HG02973 (cell line): ENCODE measurements around the gene TMEM94.

Experiments
- ATAC-seq: cut with Tn5 transposase; IDR thresholded peaks from one replicate; pipeline ENCODE4 v1.9.1; 2021; ENCODE audit warnings: moderate library complexity; ENCODE audit not compliant: unreplicated experiment

The TMEM94 gene

GRCh38 chr17:75524269-75524969 is 68.0 kb downstream of the TMEM94 start:
- no peak for ATAC-seq

GRCh38 chr17:75524970-75525805 is 68.8 kb downstream of the TMEM94 start, which contains the start of gene LLGL2:
Gene LLGL2, plus strand, starts transcription at chr17:75525697. Its CDS starts 17,730 bp downstream, at chr17:75543427.
- ATAC-seq: peak; percentile 66

DNA sequence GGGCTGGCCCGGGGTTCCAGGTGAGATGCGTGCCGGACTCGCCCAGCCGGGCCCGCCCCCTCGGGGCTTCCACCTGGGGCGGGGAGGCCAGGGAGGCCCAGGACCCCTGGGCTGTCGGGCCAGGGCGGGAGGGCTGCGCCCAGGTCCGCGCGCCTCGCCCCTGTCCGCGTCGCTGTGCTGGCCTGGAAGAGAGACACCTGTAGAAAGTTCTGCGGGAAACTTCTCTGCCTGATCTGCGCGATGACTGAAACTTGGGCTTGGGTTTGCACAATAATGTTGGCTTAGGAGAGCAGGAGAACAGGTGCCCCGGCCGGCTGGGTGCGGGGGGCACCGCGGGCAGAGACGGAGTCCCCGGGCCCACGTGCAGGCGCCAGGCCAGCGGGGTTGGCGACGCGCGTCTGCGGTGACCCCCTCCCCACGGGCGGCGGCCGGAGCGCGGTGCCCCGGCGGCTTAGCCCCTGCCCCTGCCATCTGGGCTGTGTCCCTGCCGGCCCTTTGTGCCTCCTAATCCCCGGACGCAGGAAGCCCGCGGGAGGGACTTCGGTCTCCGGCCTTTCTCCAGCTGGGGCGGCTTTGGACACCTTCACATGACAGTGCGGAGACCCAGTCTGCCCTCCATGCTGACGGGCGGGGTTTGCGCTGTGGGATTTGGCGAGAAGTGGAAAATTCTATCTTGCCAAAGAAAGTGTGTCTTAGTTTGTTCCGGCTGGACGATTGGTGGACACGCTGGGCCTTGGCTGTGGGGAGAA is 69.5 kb downstream of the TMEM94 start:
- ATAC-seq: no peak

GRCh38 chr17:75526555-75527270 is 70.3 kb downstream of the TMEM94 start:
- ATAC-seq: no peak

DNA sequence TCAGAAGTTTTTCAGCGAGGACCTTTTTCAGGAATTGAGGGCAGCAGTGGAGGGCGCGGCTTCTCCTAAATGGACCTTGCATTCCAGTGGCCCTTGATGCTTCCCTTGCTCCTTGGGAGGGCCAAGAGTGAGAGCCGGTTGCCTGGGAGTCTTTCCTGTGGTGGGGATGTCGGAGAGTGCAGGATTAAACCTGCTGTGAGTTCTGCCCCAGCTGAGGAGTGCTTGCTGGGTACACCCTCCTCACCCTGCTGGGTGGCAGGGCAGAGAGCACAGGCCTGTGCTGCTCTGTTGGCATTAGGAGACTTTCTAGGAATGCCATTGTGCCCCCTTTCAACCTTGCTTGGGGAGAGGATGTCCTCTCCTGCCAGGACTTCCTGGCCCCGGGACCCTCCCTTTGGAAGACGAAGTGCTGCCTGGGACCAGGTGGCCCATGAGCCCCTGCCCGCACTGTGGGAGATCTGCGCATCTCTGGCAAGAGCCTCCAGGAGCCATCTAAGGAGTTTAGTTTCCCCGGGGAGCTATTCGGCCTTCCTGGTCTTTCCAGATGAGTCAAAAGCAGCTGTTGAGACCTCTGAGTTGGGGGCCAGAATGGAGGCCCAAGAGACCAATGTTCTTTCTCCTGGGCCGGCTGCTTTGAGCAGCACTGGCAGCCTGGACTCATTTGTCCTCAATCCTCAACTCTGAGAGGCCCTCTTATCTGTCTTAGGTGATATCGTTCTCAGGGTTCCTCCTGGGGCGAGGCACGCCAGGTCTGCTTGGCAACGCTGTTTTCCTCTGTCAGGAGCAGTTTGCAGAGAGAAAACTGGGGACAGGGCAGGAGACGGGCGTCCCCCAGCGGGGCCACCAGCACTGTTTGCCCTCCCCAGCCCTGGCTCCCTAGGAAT is 74.6 kb downstream of the TMEM94 start:
- no peak for ATAC-seq

DNA sequence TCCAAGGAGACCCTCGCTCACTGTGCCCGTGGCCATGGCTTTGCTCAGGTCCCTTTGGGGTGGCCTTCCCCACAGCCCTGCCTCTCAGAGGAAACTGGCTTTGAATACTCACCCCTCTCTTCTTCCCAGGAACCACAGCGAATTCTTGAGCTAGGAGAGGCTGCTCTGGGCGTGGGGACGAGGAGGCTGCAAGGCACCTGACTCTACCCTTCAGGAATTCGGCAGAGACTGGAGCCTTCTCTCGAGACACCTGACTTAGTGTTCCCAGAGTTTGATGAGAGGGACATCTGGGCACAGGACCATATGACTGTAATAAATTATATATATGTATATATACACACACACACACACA is 75.3 kb downstream of the TMEM94 start:
- ATAC-seq: no peak

DNA sequence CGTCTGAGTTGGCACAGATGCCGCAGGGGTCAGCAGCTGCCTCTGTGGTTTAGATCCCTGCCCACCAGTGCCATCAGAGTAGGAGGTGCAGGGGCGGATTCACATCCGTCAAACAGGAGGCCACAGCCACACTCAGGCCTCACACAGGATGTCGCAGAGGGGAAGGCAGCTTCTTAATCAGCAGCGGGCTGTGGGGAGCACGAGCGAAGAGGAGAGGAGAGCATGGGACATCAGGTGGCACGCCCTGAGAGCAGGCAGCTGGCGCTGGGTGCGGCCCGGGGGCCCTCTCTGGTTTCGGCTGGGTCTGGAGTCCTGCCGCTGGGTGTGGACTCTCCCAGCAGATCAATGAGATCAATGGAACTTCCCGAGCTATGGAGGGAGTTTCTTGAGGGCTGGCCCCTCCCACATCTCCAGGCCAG is 78.7 kb downstream of the TMEM94 start:
- no peak for ATAC-seq

DNA sequence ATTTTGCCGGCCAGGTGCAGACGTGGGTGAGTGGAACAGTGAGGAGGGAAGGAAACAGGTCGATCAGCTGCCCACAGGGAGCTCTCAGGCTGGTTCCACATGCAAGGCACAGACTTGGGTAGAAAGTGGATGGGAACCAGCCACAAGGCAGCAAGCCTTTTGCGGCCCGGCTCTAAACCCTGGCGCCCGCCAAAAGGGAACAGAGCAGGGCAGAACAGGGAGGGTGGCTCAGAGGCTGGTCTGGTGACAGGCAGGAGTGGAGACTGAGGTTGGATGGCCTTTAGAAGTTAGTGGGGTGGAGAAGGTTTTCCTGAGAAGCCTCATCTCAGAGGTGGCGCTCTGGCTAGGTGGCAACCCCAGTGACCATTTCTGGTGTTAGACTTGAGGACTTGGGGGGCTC is 79.4 kb downstream of the TMEM94 start:
- ATAC-seq: no peak

- ATAC-seq: no peak
Observed at GRCh38 chr17:75536366-75536765, 79.9 kb downstream of the TMEM94 start.

DNA sequence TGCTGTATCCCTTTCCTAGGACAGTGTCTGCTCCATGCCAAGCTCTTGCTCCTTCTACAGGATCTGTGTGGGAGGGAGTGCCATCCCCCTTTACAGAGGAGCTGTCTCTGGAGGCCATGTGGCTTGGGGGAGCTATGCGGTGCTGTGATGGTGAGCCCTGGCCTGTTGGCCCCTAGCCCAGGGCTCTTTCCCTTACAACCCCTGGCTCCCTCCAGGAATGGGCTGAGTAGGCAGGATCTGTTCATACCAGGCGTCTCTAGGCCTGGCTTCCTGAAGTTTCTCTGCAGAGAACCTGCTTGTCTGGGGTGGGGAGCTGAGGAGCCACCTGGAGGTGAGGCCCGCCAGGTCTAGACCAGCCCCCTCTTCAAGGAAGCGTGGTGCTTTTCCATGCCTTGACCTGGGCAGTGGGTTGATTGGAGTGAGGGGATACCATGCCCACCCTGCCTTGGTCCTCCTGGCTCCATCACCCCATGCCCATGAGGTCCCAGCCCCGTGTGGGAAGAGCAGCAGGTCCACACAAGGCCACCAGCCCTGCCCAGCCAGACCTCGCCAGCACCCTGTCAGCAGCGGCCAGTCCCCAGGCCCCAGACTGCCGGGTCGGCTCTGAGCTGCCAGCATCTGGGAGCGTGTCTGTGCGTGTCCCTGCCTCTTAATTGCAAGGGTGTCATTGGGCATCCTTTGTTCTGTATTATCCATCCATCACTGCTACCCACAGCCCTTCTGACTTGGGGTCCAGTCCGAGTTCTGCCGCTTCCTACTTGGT is 83.7 kb downstream of the TMEM94 start:
- no peak for ATAC-seq

DNA sequence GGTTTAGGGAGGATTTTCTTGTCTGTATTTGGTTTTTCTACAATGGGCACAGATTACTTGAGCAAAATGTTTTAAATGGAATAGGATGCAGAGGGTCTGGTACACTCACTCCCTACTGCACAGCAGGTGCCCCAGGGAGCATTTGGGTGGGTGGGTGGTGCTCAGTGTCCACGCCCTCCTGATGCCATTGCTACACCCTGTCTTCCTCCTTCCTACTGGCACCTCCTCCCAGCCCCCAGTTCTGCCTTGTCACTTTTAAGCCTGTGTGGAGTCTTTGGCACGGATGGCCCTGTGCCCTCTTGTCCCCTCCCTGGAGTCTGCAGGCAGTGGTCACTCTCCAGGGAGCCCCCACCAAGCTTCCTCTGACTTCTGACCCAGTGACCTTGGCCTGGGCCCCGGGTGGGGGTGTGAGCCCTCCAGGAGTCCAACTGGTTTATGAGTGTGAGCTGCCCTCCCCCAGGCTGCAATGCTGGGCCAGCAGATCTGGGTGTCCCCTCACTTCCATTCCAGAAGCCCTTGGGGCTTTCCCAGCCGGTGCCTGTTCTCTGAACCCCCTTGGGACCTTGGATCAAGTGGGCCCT is 84.6 kb downstream of the TMEM94 start:
- no peak for ATAC-seq

- no peak for ATAC-seq
Observed at GRCh38 chr17:75542229-75542628, 85.8 kb downstream of the TMEM94 start.

DNA sequence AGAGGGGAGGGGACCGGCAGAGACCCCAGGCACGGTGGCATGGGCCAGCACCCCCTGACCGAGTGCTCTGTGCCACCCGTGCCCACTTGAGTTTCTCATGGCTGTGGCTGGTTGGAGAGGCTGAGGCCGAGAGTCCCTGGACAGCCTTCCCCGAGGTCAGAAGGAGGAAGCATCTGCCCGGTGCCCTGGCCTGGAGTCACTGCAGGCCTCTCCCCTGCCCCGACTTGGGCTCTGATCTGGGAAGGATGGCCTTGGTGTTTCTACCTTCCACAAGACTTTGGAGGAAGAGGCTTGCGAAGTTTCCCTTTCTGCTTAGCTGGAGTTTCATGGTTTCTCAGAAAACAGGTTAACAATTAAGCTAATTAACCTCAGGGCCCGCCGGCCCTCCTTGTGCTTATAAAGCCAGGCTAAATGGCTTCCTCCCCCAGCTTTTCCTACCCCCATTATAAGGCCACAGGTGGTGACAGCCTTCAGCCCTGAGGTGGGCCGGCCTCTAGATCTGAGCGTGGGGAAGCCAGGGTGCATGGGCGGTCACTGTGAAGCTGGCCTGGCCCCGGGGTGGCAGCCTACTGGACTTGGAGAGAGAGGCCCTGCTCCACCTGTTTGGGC is 86.4 kb downstream of the TMEM94 start:
- no peak for ATAC-seq

DNA sequence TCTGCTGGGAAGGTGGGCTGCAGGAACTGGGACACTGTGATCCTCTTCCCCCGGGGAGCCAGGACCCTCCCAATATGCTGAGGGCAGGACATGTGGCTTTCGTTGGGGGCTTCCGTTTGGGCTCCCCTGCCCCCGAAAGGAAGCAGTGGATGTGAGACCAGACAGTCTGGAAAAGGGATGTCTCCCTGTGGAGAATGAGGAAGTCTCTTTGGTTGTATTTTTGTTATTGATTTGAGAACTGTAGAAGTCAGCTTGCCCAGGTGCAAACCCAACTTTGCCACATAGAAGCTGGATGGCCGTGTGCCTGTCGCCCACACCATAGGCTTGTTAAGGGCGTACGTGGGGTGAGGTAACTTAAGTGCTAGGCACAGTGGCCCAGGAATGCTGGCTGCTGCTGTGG is 87.8 kb downstream of the TMEM94 start:
- no peak for ATAC-seq

DNA sequence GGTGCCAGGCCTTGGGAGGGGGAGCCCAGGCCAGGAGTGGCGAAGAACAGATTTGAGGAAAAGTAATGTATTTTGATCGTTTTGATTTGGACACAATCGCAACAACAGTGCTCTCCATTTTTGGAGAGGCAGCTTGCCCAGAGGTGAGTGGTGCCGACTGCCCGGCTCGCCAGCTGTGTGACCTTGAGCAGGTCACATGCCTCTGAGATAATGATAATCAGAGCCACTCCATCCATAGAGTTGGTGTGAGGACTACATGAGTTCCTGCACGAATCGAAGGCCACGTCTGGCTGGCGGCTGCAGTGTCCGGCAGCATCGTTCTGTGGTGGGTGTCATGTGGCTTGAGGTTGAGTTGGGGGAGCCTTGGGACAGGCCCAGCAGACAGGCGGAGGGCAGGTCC is 89.7 kb downstream of the TMEM94 start:
- ATAC-seq: no peak

GRCh38 chr17:75547091-75547490 is 90.7 kb downstream of the TMEM94 start:
- no peak for ATAC-seq

DNA sequence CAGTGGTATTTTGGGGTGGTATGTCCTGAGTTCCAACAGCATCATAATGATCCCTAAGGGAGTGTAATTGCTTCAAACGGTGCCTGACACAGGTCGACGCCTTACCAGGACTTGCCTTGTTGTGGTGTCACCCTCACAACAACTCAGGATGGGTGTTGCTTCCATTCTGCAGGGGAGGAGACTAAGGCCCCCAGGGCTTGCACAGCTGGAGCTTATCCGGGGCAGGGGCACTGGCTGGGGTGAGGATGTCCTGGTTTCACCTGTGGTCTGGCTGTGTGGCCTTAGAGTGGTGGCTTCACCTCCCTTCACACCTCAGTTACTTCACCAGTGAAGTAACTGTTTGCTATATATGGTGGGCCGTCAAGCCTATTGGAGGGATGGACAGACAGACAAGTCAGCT is 92.4 kb downstream of the TMEM94 start:
- ATAC-seq: no peak
